GM12878 (cell line): ENCODE results near the gene ADAMTSL1. TPM values are rescaled to one million over a fixed set of nuclear protein-coding genes. Genes with fewer than 3 reads are reported as not detected.

Source experiments
- ATAC-seq: fragments of 200-7000 bp; cut with Tn5 transposase; 3 replicates; pipeline ENCODE4 v1.9.1; 2020; ENCODE audit warnings: mild to moderate bottlenecking, moderate library complexity
- BruUV-seq: library from RNA; stranded (reverse); fragments of 400-500 nt; replicated peaks from 2 replicates; lab custom pipeline; 2021; lab: Mats Ljungman, UMichigan
- CTCF ChIA-PET: fragments of 300-600 bp; sonication (Branson Sonifier 250); formaldehyde crosslinking; extraction: SDS; loops from one replicate; lab custom pipeline; 2021; ENCODE audit warnings: inconsistent platforms; lab: Yijun Ruan, JAX
- POLR2A ChIA-PET: fragments of 350-600 bp; formaldehyde crosslinking; extraction: SDS; loops from one replicate; lab custom pipeline; 2021; ENCODE audit warnings: inconsistent platforms; lab: Charles Lee
- RAD21 ChIA-PET: fragments of 300-600 bp; sonication (Branson Sonifier 250); formaldehyde crosslinking; loops from one replicate; lab custom pipeline; 2023; ENCODE audit warnings: antibody characterized with exemption; ENCODE audit not compliant: unreplicated experiment; lab: Charles Lee
- SMC1A ChIA-PET: fragments of 300-600 bp; sonication (Branson Sonifier 250); formaldehyde crosslinking; loops from one replicate; lab custom pipeline; 2023; ENCODE audit not compliant: unreplicated experiment, uncharacterized antibody; lab: Charles Lee
- DNase-seq: peaks from one replicate; pipeline ENCODE4 v3.0.0-alpha.2; 2011; ENCODE audit warnings: low read depth, low spot score
- FAIRE-seq: peaks from 3 replicates; lab custom pipeline; 2011; peaks lifted over from hg19 to GRCh38; lab: Jason Lieb, UNC
- H2AFZ ChIP-seq: 2 replicates; pipeline ENCODE4 v1.6.0; 2011; ENCODE audit warnings: low read depth, low read length, control low read depth; ENCODE audit not compliant: control insufficient read depth
- H3K27ac ChIP-seq: 2 replicates; pipeline ENCODE4 v1.5.1; 2011; ENCODE audit warnings: control low read depth; ENCODE audit not compliant: control insufficient read depth, insufficient read depth
- H3K27me3 ChIP-seq, 2 experiments: replicated peaks in 1 of 2; 2 replicates each; pipeline versions ENCODE4 v1.6.0 to v1.6.1; 2011; ENCODE audit warnings: low read length in 1 of 2; ENCODE audit not compliant: control insufficient read depth in 2 of 2, insufficient read depth in 2 of 2
- H3K36me3 ChIP-seq, 2 experiments: 2 replicates each; pipeline ENCODE4 v1.5.1; 2011; ENCODE audit warnings: low read length in 1 of 2; ENCODE audit not compliant: control insufficient read depth in 2 of 2, insufficient read depth in 2 of 2
- H3K4me1 ChIP-seq: 2 replicates; pipeline ENCODE4 v1.6.1; 2011; ENCODE audit warnings: mild to moderate bottlenecking, low read length, moderate library complexity, mixed read lengths; ENCODE audit not compliant: control insufficient read depth, insufficient read depth
- H3K4me2 ChIP-seq: 2 replicates; pipeline ENCODE4 v1.6.0; 2011; ENCODE audit warnings: control low read depth; ENCODE audit not compliant: control insufficient read depth, insufficient read depth
- H3K4me3 ChIP-seq: fragments of 200-600 bp; sonication (generic); 2 replicates; pipeline ENCODE4 v1.5.1; 2016
- H3K79me2 ChIP-seq: 2 replicates; pipeline ENCODE4 v1.6.0; 2011; ENCODE audit warnings: low read length; ENCODE audit not compliant: control insufficient read depth, insufficient read depth
- H3K9ac ChIP-seq: 2 replicates; pipeline ENCODE4 v1.8.0; 2011; ENCODE audit warnings: low read length, control low read depth, mixed read lengths; ENCODE audit not compliant: control insufficient read depth, insufficient read depth
- H3K9me3 ChIP-seq: replicated peaks from 3 replicates; pipeline ENCODE4 v1.5.1; 2011; ENCODE audit warnings: mild to moderate bottlenecking, low read length; ENCODE audit not compliant: control insufficient read depth, insufficient read depth
- H4K20me1 ChIP-seq: 2 replicates; pipeline ENCODE4 v1.6.0; 2011; ENCODE audit not compliant: control insufficient read depth, insufficient read depth
- CEBPZ ChIP-seq: fragments of 150-350 bp; IDR thresholded peaks from 2 replicates; pipeline ENCODE4 v1.6.1; 2016; ENCODE audit warnings: low read depth, low read length
- CTCF ChIP-seq, 3 experiments: IDR thresholded peaks in 2 of 3; conservative IDR thresholded peaks in 1 of 3; 2 replicates each; pipeline ENCODE4 v1.5.1; 2011; ENCODE audit warnings: low read depth in 3 of 3, low read length in 3 of 3, mild to moderate bottlenecking in 3 of 3, control low read depth in 2 of 3, moderate library complexity in 2 of 3, inconsistent platforms in 1 of 3, mixed read lengths in 1 of 3; ENCODE audit not compliant: control insufficient read depth in 2 of 3, insufficient read depth in 1 of 3; ENCODE audit errors: extremely low read depth in 1 of 3
- CUX1 ChIP-seq: IDR thresholded peaks from 2 replicates; pipeline ENCODE4 v1.6.1; 2012; ENCODE audit warnings: improper control_type of control experiment, low read depth, low read length; ENCODE audit not compliant: insufficient replicate concordance
- E2F4 ChIP-seq: IDR thresholded peaks from 2 replicates; pipeline ENCODE4 v1.6.1; 2012; ENCODE audit warnings: low read depth, low read length, improper control_type of control experiment
- HSF1 ChIP-seq: fragments of 150-350 bp; IDR thresholded peaks from 2 replicates; pipeline ENCODE4 v1.6.1; 2014; ENCODE audit warnings: mild to moderate bottlenecking, low read depth, low read length
- NFIC ChIP-seq: IDR thresholded peaks from 2 replicates; pipeline ENCODE4 v1.6.1; 2012; ENCODE audit warnings: low read depth, mild to moderate bottlenecking, inconsistent platforms, low read length, moderate library complexity
- NFYA ChIP-seq: IDR thresholded peaks from 2 replicates; pipeline ENCODE4 v1.6.1; 2011; ENCODE audit warnings: low read depth, mild to moderate bottlenecking, low read length, improper control_type of control experiment, borderline replicate concordance
- RBBP5 ChIP-seq: fragments of 200-600 bp; sonication (generic); conservative IDR thresholded peaks from 2 replicates; pipeline ENCODE4 v1.6.1; 2016
- TCF12 ChIP-seq: IDR thresholded peaks from 2 replicates; pipeline ENCODE4 v1.6.1; 2011; ENCODE audit warnings: low read depth, mild to moderate bottlenecking, low read length
- ZNF384 ChIP-seq: IDR thresholded peaks from 2 replicates; pipeline ENCODE4 v1.6.1; 2012; ENCODE audit warnings: low read depth, mild to moderate bottlenecking, low read length, improper control_type of control experiment, borderline replicate concordance
- WGBS: methylation state at CpG from one replicate; pipeline ENCODE4 v1.1.6; 2016; ENCODE audit warnings: low lambda C conversion rate; ENCODE audit not compliant: insufficient replicate concordance, insufficient coverage; ENCODE audit errors: missing lambda C conversion rate; 5-methylcytosine and 5-hydroxymethylcytosine counted together
- in situ Hi-C: fragments of 300-500 bp; cut with MboI; formaldehyde crosslinking; loops from 9 replicates; pipeline ENCODE4 v1.14.3; 2018; ENCODE audit warnings: mixed read lengths
- intact Hi-C: fragments of 100-400 bp; cut with micrococcal nuclease; formaldehyde crosslinking; loops from one replicate; pipeline ENCODE4 v1.14.2; 2022; ENCODE audit not compliant: unreplicated experiment
- polyA plus RNA-seq, 11 experiments: library from polyadenylated mRNA; depleted of rRNA in 4 of 11; unstranded in 6 of 11; stranded (reverse) in 5 of 11; fragments of >200 nt; fragmentation: Nextera tagmentation in 4 of 11; fragmentation: Illumina TruSeq in 1 of 11; extraction: Ambion mirVana in 4 of 11; extraction: Trizol in 1 of 11; gene quantifications; 1 replicate in 1 of 11; 2 replicates in 10 of 11; pipeline versions ENCODE4 v1.2.1 to v1.2.3, GENCODE V29; 2011 to 2016; ENCODE audit warnings: inconsistent platforms in 2 of 11, missing spikeins in 2 of 11, low read depth in 1 of 11
- total RNA-seq, 4 experiments: library from RNA; depleted of rRNA in 3 of 4; stranded (reverse); fragments of >200 nt in 3 of 4; fragmentation: Illumina TruSeq in 1 of 4; extraction: Trizol in 1 of 4; gene quantifications; 2 replicates each; pipeline versions ENCODE4 v1.2.1 to v1.2.3, GENCODE V29; 2013 to 2021

ADAMTSL1 gene
- total and polyA plus RNA-seq, 10 of the 15 experiments (the other 5 are each of a cell fraction or from before 2014, with no cell fraction given) = 0.01 to 0.10 (median 0.07) TPM; not detected in 6

GRCh38 chr9:18699764-18700163 lies 225.8 kb downstream of the ADAMTSL1 start:
- WGBS = 0% methylated on average over 1 of the region's 1 CpG
- no peak for ATAC-seq
- POLR2A ChIA-PET = no interaction called here
- H4K20me1 ChIP-seq = no peaks in the 10 kb centered on the region
- in situ Hi-C loops = no loop called here
- H3K9me3 ChIP-seq = peaks cover 2% of the 10 kb centered on the region; the same call in 2 of the 3 replicates
- CTCF ChIA-PET = no interaction called here
- H2AFZ ChIP-seq = no peak overlapping the region
- no peak overlapping the region for H3K4me2 ChIP-seq
- no peak overlapping the region for H3K9ac ChIP-seq
- no peaks in the 10 kb centered on the region for H3K27me3 ChIP-seq
- H3K4me3 ChIP-seq = no peak overlapping the region
- no peaks in the 10 kb centered on the region for H3K79me2 ChIP-seq
- no peaks in the 10 kb centered on the region for H3K36me3 ChIP-seq
- DNase-seq = no peak
- FAIRE-seq = no peak
- intact Hi-C loops = no loop called here
- no peak overlapping the region for H3K27ac ChIP-seq
- no TSS peak for BruUV-seq
- SMC1A ChIA-PET = interaction anchor here (0.6 kb wide), 1 partner anchor 484 kb away, joined by 4 read pairs; no protein-coding TSS in a partner anchor
- H3K4me1 ChIP-seq = no peaks in the 10 kb centered on the region
- RAD21 ChIA-PET = no interaction called here
- TF ChIP-seq NFIC (no peak), ZNF384 (no peak), NFYA (no peak), CTCF (IDR thresholded peaks at IDR 0.05 in 2 of 3, conservative IDR thresholded peaks at IDR 0.05 in 1 of 3; ENCODE audit: control insufficient read depth in 2 of 3, extremely low read depth in 1 of 3, insufficient read depth in 1 of 3, low read depth in 3 of 3, low read length in 3 of 3) (no peak), CUX1 (no peak), E2F4 (no peak), HSF1 (no peak), CEBPZ (no peak), TCF12 (no peak), RBBP5 (no peak)
